ENCODE measurements around the gene FXYD1.

DNA sequence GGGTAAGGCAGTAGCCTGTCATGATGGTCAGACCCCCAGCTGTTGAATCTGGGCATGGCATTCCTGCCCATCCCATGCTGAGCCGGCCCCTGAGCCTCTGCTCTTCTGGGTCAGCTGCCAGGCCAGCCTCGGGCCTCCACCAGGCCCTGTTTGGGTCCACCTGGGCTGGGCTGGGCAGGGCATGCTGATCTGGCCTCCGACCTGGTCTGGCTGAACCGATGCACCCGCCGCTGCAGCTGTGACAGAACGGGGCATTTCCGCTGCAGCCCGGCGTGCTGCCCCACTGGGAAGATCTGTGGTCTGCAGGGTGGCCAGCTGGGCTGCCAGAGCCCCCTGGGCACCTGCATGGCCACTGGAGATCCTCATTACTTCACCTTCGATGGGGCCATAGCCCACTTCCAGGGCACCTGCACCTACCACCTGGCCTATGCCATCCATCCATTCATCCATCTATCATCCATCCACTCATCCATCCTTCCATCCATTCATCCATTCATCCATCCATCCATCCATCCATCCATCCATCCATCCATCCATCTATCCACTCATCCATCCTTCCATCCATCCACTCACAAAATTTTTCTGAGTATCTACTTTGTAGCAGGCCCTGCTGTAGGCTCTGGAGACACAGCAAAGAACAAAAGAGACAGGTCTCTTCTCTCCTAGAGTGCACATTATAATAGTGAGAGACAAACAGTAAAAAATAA is 44.5 kb upstream of the FXYD1 start:
- TF ChIP-seq, protein P1, sequence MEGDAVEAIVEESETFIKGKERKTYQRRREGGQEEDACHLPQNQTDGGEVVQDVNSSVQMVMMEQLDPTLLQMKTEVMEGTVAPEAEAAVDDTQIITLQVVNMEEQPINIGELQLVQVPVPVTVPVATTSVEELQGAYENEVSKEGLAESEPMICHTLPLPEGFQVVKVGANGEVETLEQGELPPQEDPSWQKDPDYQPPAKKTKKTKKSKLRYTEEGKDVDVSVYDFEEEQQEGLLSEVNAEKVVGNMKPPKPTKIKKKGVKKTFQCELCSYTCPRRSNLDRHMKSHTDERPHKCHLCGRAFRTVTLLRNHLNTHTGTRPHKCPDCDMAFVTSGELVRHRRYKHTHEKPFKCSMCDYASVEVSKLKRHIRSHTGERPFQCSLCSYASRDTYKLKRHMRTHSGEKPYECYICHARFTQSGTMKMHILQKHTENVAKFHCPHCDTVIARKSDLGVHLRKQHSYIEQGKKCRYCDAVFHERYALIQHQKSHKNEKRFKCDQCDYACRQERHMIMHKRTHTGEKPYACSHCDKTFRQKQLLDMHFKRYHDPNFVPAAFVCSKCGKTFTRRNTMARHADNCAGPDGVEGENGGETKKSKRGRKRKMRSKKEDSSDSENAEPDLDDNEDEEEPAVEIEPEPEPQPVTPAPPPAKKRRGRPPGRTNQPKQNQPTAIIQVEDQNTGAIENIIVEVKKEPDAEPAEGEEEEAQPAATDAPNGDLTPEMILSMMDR (IDR thresholded peaks at IDR 0.05) = no peak
- TF ChIP-seq EP300 (IDR thresholded peaks at IDR 0.05) = no peak
- no peak for TF ChIP-seq POLR2A (IDR thresholded peaks at IDR 0.05)
- TF ChIP-seq POLR2AphosphoS5 (IDR thresholded peaks at IDR 0.05) = no peak
